Measurements from ENCODE around the gene ABO.
"Not testable (repeated sequence)": the region's sequence is repeated elsewhere in the genome, so short reads cannot be mapped to it uniquely, and the experiment has no call there.

ABO gene

DNA sequence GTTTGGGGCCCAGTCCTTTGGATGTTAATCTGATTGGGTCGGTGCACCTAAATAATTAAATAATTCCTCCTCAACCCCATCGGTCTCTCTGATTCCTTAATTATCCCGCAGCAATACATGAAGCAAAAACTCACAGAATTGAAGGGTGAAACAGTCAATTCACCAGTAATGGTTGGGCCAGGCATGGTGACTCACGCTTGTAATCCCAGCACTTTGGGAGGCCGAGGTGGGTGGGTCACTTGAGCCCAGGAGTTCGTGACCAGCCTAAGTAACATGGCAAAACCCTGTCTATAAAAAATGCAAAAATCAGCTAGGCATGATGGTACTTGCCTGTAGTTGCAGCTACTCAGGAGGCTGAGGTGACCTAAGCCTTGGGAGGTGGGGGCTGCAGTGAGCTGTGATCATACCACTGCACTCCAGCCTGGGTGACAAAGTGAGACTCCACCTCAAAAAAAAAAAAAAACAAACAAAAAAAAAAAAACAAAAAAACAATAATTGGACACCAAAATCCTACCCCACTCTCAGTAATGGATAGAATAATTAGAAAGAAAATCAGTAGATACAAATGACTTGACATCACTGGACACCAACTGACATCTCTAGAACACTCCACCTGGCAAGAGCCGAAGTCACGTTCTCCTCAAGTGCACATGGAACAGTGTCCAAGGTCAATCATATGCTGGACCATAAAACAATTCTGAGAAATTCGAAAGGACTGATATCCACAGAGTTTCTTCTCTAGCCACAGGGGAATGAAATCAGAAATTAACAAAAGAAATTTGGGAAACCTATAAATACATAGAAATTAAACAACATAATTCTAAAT is 5.3 kb downstream of the ABO start:
- no peak for DNase-seq
- intact Hi-C loops (cut with DNase I) = no loop called here

- intact Hi-C loops (cut with DNase I); DNase-seq: not testable (repeated sequence)
Measured at GRCh38 chr9:133269136-133269535, 5.9 kb downstream of the ABO start.

GRCh38 chr9:133268335-133269056 is 6.5 kb downstream of the ABO start:
- DNase-seq = no peak
- intact Hi-C loops (cut with DNase I) = no loop called here

DNA sequence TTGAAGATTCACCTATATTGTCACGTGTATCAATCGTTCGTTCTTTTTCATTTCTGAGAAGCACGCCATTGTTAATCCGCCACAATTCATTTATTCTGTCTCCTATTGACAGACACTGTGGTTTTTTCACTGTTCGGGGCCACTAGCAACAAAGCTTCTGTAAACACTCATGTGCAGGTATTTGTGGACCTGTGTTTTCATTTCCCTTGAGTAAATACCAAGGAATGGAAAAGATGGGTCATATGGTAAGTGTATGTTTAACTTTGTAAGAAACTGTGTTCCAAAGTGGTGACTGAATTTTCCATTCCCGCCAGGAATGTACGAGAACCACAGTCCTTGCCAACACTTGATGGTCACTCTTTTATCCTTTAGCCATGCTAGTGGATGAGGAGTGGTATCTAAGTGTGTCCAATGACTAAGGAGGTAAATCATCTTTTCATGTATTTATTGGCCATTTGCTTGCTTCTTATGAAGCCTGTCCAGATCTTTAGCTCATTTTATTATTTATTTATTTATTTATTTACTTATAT is 10.7 kb downstream of the ABO start:
- no peak for DNase-seq
- intact Hi-C loops (cut with DNase I) = no loop called here

DNA sequence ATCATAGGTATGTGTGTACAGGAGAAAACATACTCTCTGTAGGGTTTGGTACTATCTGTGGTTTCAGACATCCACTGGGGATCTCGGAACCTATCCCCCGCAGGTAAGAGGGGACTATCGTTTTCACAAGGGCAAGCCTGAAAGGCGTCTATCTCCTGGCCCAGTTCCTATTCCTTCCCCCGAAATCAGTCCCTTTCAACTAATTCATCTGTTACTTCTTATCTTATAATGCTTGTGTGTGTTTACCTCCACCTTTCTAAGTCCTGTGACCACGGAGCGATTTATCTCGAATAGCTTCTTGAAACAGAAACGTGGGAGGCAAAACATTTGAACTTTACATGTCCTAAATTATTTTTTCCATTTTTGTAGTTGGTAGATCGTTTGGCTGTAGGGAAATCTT is 11.4 kb downstream of the ABO start:
- DNase-seq = no peak
- intact Hi-C loops (cut with DNase I) = no loop called here

GRCh38 chr9:133262226-133262625 is 12.8 kb downstream of the ABO start:
- intact Hi-C loops (cut with DNase I) = no loop called here
- DNase-seq = peak in 1 of 42 donors; percentile 7

- intact Hi-C loops (cut with DNase I) = no loop called here
- DNase-seq = no peak
Measured at GRCh38 chr9:133261753-133262120, 13.3 kb downstream of the ABO start.

DNA sequence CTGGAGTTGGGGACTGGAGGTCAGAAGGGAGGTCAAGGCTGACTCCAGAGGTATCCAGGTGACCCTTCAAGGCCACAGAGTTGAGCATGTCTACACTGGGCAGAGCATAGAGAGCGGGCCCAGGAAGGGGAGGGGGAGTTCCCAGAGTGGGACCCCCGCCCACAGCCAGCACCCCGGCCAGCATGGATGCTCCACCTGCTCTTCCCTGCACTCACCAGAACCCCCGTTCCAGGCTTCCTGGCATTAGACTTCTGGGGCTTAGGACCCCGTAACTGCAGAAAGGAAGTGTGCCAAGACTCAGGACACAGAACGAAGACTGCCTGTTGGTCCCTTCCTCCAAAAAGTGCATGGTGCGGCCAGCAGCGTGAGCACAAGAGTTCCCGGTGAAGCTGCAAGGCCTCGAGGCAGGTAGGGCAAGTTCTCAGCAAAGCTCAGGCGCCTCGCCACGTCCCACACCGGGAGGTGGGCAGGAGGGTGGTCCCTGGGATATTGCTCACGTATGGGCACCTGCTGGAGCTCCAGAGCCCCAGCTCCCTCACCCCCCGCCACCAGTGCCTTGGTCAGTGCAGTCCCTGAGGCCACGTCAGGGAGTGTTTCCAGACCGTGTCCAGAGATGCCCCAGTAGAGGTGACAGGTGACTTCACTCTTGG is 13.8 kb downstream of the ABO start:
- DNase-seq = peak in 1 of 42 donors; percentile 9
- intact Hi-C loops (cut with DNase I) = no loop called here

GRCh38 chr9:133260334-133261102 is 14.5 kb downstream of the ABO start:
- peak in 1 of 42 donors; percentile 3 for DNase-seq
- intact Hi-C loops (cut with DNase I) = no loop called here

- intact Hi-C loops (cut with DNase I) = no loop called here
- peak in 1 of 42 donors; percentile 18 for DNase-seq
Measured at GRCh38 chr9:133258061-133259015, 16.7 kb downstream of the ABO start.

DNA sequence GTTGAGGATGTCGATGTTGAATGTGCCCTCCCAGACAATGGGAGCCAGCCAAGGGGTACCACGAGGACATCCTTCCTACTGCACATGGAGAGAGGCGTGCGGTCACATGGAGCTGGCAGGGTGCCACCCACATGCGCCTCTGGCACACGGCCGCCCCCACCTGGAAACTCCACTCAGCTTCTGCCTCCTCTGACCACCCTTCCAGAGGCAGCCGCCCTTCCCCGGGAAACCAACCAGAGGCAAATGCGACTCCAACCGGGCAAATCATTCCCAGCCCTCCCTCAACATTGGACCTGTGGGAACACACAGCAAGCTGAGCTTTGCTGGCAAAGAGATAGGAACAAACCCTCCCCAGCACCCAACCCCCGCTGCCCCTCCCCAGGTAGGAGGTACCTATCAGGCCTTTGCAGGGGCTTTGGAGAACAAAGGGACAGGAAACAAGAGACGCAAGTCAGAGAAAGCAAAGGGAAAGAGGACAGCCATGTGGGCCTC is 17.5 kb downstream of the ABO start:
- peak in 1 of 42 donors; percentile 1 for DNase-seq
- intact Hi-C loops (cut with DNase I) = no loop called here

GRCh38 chr9:133256686-133257091 is 18.3 kb downstream of the ABO start:
- intact Hi-C loops (cut with DNase I) = no loop called here
- DNase-seq = peak in 1 of 42 donors; percentile 29

GRCh38 chr9:133256136-133256461 is 18.9 kb downstream of the ABO start:
- peak in 1 of 42 donors; percentile 5 for DNase-seq
- intact Hi-C loops (cut with DNase I) = no loop called here

GRCh38 chr9:133255371-133256135 is 19.4 kb downstream of the ABO start:
- no peak for DNase-seq
- intact Hi-C loops (cut with DNase I) = no loop called here

DNA sequence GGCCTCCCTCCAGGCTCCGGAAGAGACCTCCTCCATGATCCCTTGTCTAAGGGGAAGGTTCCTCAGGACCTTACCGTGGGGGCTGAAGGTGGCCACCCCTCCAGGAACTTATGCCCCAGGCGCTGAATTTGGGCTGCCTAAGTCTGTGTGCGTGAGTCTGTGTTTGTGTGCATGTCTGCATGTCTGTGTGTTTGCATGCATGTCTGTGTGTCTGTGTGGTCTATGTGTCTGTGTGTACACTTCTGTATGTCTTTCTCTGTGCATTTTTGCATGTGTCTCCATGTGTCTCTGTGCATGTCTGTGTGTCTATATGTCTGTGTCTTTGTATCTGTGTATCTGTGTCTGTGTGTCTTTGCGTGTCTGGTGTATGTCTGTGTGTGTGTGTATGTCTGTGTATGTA is 20.5 kb downstream of the ABO start:
- intact Hi-C loops (cut with DNase I) = no loop called here

GRCh38 chr9:133253268-133253667 is 21.7 kb downstream of the ABO start:
- no peak for DNase-seq
- intact Hi-C loops (cut with DNase I) = no loop called here

More for the DNA sequence above, 20.5 kb downstream of the ABO start:
- no peak for DNase-seq
